NK-92 (cell line): ENCODE measurements around the gene NISCH.
"Not testable (repeated sequence)": the region's sequence is repeated elsewhere in the genome, so short reads cannot be mapped to it uniquely, and the experiment has no call there.

Experiments
- DNase-seq: peaks from one replicate; lab custom pipeline; 2025; ENCODE audit not compliant: unreplicated experiment; lab: John Stamatoyannopoulos, UW

The NISCH gene

DNA sequence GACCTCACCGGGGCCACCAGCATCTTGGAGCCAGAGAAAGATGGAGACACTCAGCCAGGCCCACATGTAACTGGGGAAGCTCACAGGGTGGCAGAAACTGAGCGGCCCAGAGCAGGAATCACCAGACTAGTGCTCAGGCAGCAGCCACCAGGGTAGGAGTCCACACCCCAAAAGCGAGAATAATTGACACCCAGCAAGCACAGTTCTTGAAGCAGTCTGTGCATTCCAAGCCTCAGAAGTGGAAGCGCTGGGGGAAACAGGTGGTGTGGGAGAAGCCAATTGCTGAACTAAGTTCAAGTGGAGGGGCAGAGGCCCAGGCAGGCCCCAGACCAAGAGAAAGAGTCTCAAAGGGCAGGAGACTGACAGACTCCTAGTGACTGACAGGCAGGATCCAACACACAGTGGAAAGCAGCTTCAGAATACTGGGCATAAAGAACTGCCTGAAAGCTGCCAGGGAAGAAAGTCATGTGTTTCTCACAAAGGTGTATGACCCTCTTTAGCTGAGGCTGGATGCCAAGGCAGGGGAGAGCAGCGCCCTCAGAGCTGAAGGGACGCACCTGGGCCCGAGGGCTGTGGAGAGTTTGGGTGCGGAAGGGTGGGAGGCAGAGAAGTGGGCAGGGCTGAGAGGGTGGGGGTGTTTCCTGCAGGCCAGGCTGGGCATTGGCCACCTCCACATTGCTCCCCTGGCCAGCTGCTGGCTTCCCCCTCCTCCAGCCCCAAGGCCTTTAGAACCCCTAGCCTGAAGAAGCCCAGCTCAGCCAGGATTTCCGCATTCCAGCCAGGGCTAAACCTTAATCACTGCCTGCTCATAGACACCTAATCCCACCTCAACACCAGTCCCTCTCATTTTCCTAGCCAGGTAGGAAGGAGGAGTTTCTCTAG is 70.5 kb downstream of the NISCH start:
- DNase-seq: no peak

DNA sequence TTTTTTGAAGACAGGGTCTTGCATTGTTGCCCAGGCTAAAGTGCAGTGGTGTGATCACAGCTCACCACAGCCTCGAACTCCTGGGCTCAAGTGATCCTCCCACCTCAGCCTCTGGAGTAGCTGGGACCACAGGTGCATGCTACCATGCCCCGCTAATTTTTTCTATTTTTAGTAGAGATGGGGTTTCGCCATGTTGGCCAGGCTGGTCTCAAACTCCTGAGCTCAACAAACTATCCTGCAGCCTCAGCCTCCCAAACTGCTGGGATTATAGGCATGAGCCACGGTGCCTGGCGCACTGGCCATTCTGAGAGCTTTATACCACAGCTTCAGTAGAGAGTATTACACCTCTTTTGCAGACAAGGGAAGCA is 71.3 kb downstream of the NISCH start:
- DNase-seq: not testable (repeated sequence)

DNA sequence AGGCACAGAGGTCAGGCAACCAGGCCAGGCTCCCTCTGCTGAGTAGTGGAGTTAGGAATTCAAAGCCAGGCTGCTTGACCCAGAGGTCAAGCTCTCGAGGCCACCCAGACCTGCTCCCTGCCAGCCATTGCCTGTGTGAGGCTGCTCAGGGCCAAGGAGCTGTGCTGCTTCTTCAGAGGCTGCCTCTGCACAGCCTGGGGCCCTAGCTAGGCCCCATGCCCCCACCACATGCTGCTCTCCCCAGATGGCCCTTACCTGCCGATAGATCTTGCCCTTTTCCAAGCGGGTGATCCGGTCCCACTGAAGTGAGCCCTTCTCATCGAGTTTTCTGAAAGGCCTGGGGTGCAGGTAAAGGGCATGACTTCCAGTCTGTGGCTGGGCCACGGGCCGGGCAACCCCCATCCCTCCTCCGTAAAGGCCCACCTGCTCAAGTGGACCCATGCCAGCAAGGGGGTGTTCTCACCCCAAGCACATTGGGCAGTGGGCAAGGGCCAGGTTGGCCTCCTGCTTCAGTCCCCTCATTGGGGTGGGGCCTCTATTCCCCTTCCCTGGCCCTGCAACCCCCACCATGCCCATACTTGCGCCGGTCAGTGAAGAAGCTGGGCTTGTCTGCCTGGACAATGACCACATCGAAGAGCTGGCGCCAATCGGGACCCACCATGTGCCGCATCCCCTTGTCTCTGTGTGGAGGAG is 71.8 kb downstream of the NISCH start:
- no peak for DNase-seq

- DNase-seq: no peak
Observed at GRCh38 chr3:52527732-52528585, 72.6 kb downstream of the NISCH start.

- DNase-seq: no peak
Observed at GRCh38 chr3:52528586-52529375, 73.4 kb downstream of the NISCH start.

DNA sequence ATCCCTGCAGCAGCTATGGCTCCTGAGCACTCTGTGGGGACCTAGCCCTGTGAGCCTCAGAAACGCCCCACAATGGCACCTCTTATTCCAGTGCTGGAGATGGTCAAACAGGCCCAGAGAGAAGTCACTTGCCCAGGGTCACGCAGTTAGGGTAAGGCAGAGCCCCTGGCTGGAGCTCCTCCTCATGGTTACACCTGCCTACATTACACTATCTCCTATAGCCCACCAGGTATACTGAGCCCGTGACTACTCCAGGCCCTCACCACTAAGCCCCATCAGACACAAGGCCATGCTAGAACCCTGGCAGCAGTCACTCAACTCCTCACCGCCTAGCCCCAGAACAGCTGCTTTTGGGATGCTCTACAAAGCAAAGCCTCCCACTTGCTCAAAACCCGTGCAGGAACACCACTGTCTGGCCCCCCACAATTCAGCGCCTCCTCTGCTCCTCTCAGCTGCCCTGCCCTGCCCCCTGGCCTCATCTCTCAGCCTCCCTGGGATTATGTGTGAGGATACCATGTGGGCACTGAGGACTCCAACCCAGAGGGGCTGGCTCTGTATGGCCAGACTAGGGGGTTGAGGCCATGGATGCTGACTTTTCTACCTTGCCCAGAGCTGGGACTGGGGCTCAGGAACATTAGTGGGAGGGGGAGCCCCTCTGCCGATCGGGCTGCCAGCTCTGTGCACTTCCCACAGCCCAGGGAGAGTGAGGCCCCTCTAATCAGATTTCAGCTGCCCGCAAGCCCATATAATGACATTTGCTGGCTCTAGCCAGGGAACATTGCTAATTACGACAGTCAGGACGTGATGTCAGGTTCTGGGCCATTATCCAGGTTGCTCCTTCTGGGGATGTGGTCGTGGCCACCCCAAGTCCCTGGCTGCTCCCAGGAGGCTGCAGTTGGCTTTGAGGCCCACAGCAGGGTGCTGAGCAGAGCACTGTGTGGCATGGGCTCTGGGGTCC is 74.3 kb downstream of the NISCH start:
- no peak for DNase-seq

DNA sequence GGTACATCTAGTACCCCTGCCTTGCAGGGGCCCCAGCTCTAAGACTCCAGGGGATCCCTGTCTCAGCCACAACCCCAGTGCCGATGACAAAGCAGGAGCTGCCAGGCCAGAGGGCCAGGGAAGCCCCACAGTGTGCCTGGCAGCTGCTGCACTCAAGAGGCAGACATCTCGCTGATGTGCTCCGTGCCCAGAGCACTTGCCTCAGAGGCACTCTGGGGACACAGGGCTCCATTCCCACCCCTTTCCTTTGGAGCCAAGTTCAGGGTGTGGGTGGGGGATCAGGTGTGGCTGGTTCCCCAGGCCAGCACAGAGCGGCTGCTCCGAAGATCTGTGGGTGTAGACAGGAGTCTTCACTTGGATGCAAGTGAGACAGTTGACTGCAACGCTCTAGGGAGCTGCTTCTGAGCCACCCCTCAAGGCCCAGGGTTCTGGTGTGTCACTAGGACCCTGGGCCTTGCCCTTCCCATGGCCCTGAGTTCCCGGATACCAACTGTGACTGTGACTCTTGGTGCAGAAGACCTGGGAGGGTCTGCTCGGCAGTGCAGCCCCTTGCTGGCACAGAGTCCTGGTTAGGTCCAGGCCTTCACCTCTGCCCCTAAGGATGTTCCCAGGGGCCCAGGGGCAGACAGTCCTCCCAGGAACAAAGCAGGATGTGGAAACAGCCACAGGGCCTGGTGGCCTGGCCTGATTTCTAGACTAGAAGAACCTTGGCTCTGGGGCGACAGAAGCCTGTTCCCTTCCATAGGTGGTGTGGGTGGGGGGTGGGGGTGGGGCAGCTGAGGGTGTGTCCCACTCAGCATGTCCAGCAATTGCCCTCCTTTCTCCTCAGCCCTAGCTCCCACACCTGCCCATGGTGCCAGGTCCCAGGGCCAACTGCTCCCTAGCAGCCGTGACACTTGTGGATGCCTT is 75.8 kb downstream of the NISCH start:
- no peak for DNase-seq

DNA sequence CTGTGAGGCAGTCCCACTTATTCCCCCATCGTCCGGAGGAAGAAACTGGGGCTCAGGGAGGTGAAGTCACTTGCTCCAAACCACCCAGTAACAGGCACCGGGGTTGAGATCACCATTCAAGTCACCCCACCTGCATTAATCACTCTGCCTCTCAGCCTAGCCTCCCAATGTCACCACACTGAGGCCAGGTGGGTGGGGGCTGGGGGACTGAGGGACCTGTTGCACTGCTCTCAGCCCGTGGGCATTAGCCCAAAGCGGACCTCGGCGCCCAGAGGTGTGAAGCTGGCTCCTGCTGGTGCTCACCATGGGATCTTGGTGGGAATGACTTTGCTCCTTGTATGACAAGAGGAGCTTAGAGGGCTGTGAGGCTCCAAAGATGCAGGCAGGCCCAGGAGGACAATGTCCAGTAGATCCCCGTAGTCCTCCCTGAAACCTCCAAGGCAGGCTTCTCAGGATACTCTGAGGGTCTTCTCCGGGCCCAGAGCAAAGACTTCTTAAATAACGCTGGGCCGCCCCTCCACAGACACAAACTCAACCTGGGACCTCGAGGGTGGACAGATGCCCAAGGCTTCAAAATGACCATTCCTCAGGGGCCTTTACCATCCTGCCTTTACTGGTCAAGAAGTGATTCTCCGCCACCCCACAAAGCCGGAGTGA is 76.6 kb downstream of the NISCH start:
- no peak for DNase-seq

GRCh38 chr3:52532517-52532837 is 77.1 kb downstream of the NISCH start:
- no peak for DNase-seq

DNA sequence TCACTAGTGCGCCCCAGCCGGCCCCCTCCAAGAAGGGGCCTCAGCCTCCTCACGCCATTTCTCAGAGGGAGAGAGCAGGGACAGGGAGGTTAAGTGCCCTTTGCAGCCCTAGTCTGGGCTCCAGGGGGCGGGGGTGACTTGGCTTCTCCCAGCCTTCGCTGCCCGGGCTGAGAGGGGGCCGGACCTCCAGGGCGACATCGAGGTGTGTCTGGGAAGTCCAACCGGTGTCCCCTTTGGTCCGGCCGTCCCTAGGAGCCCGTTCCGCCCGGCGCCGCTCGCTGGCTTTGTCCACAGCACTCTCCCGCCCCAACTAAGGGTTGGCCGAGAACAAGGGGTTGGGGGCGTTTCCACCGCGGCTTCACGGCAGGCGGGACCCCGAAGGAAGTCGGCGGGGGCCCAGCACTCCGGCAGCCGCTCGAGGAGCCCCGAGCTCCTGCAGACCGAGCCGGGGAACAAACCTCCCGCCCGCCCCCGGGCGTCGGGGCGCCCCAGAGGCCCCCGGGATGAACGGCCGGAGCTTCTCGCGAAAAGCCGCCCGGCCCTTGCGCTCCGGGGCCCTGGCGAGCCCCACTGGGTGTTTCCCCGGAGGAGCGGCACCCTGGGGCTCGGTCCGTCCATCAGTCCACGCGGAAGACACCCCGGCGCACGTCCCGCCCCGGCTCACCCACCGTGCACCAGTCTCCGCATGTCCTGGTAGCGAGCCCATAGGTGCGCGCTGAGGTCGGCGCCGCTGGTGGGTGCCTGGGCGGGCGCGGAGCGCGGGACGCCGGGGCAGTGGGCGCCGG is 77.6 kb downstream of the NISCH start:
- no peak for DNase-seq

DNA sequence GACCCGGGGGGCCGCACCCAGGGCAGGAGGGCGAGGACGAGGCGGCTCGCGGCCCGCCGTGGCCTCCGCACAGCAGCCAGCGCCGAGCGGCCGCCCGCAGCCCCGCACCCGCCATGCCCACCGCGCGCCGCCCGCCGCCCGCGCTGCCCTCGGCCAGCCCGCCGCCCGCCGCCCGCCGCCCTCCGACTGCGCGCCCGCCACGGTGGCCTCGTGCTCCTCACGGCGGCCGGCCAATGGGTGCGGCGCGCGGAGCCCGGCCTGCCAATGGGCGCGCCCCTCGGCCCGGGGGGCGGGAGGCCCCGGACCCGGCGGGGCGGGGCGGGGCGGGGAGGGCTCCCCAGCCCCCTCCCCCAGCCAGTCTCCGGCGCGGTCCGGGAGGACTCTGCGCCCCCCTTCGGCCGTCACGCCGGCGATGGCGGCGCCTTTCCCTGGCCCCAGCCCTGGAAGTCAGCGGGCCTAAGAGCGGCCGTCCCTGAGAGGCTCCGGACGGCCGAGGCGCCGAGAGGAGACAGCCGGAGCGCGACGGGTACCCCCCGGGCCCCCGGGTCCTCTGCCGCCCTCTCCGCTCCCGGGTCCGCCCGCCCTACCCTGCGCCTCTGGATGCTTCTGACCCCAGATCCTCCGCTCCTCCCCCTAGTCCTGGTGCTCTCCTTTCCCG is 78.3 kb downstream of the NISCH start, which contains the start of gene NT5DC2:
Gene NT5DC2 (minus strand): TSS at position 235 of the 658 bp plus-strand sequence. CDS start 120 bp downstream, at position 115.
- DNase-seq: no peak

- no peak for DNase-seq
Observed at GRCh38 chr3:52534281-52535183, 79.1 kb downstream of the NISCH start.

GRCh38 chr3:52535411-52536111 is 80.2 kb downstream of the NISCH start:
- DNase-seq: no peak

DNA sequence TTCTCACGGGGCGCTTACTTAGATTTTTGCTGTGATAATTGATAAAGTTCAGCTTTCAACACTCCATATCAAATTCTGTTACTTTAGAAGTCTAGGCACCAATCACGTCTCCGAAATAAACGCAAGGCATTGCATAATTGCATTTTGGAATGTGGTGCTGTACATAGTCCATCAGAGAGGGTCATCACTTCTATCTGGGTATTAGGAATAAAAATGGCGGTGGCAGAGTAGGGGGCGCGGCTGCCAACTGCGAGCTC is 80.6 kb downstream of the NISCH start:
- no peak for DNase-seq

- DNase-seq: peak; percentile 83
Observed at GRCh38 chr3:52536369-52537164, 81.2 kb downstream of the NISCH start, which contains the start of gene UQCC5. Gene UQCC5, plus strand, starts transcription at chr3:52536605. Its CDS starts 151 bp downstream, at chr3:52536756.
